Lung (tissue), 12 donors: ENCODE measurements around the gene UBASH3B. TPM values are rescaled to one million over a fixed set of nuclear protein-coding genes. Genes with fewer than 3 reads are reported as not detected.

Experiments
- ATAC-seq: fragments of 200-7000 bp; cut with Tn5 transposase; one replicate; pipeline ENCODE4 v1.9.1; 2020; ENCODE audit warnings: moderate number of reproducible peaks; ENCODE audit not compliant: insufficient read depth, low FRiP score
- DNase-seq, 3 donors: peaks; one replicate each; pipeline ENCODE4 v3.0.0-alpha.2; 2013 to 2017
- H3K27ac ChIP-seq, 2 donors: one replicate each; pipeline ENCODE4 v1.5.1; 2013; ENCODE audit warnings: mild to moderate bottlenecking in 2 of 2, moderate library complexity in 2 of 2, control low read depth in 1 of 2, inconsistent platforms in 1 of 2, low read depth in 1 of 2, low read length in 1 of 2
- H3K27me3 ChIP-seq, 3 donors: one replicate each; pipeline ENCODE4 v1.5.1; 2013; ENCODE audit warnings: low read length in 2 of 3; ENCODE audit not compliant: control insufficient read depth in 3 of 3, insufficient read depth in 3 of 3
- H3K36me3 ChIP-seq, 4 donors: one replicate each; pipeline ENCODE4 v1.5.1; 2013; ENCODE audit warnings: low read length in 4 of 4, mild to moderate bottlenecking in 1 of 4, moderate library complexity in 1 of 4; ENCODE audit not compliant: control insufficient read depth in 4 of 4, insufficient read depth in 4 of 4
- H3K4me1 ChIP-seq, 5 donors: one replicate each; pipeline ENCODE4 v1.5.1; 2013; ENCODE audit warnings: low read length in 5 of 5, mild to moderate bottlenecking in 2 of 5, moderate library complexity in 1 of 5; ENCODE audit not compliant: control insufficient read depth in 5 of 5, insufficient read depth in 5 of 5
- H3K4me3 ChIP-seq: one replicate; pipeline ENCODE4 v1.5.1; 2013; ENCODE audit warnings: mild to moderate bottlenecking, control low read depth, moderate library complexity
- H3K9ac ChIP-seq, 2 donors: one replicate each; pipeline ENCODE4 v1.5.1; 2013; ENCODE audit warnings: low read length in 2 of 2, control low read depth in 1 of 2; ENCODE audit not compliant: insufficient read depth in 1 of 2
- H3K9me3 ChIP-seq, 4 donors: one replicate each; pipeline ENCODE4 v1.5.1; 2013; ENCODE audit warnings: low read length in 3 of 4, mild to moderate bottlenecking in 1 of 4, moderate library complexity in 1 of 4; ENCODE audit not compliant: control insufficient read depth in 4 of 4, insufficient read depth in 3 of 4
- CTCF ChIP-seq: IDR thresholded peaks from 2 replicates; pipeline ENCODE4 v1.5.1; 2012; ENCODE audit warnings: mild to moderate bottlenecking; ENCODE audit errors: control extremely low read depth, extremely low read depth
- WGBS, 2 donors: extraction: QIAGEN DNeasy Blood & Tissue Kit; methylation state at CpG; one replicate each; pipeline ENCODE4 v1.1.7; 2013; 5-methylcytosine and 5-hydroxymethylcytosine counted together
- polyA plus RNA-seq, 2 donors: library from polyadenylated mRNA; stranded (reverse); fragments of 200-250 nt; gene quantifications; one replicate each; pipeline ENCODE4 v1.2.1, GENCODE V29; 2013
- total RNA-seq, 2 donors: library from RNA; depleted of rRNA in 1 of 2; stranded (reverse); fragments of >200 nt in 1 of 2; gene quantifications; one replicate each; pipeline ENCODE4 v1.2.1, GENCODE V29; 2014 to 2021
- donor health status: control.
- donor health status: control.
- donor health status: Bipolar disorder and iron deficiency.
- donor health status: healthy.
- donor health status: DM: yes; HTN: yes; CAD: no.

UBASH3B gene
- total and polyA plus RNA-seq, 4 donors = 5.8 to 51.2 (median 12.4) TPM

DNA sequence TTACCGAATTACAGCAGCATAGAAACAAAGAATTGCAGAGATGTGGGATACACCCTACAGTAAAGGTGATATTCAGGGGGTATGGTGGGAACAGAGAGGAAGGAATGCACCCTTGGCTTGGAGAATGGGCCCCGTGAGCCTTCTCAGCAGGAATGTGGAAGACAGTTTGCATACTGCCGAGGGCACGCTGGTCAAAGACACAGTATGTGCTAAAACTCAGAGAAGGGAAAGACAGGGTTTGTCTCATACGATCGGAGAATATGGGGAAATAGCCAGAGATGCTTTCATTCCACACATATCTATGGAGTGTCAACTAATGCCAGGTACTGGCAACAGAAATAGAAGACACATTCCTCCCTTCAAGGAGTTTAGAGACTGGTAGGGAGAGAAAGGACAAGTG lies 36.9 kb downstream of the UBASH3B start:
- 55 to 77% methylated on average over 6 of the region's 6 CpGs for WGBS, 2 donors
- Histone ChIP-seq H3K36me3 (peaks cover 0 to under 1% (median 0%) of the 10 kb centered on the region in 4 donors), H3K9ac (no peak overlapping the region), H3K27me3 (no peaks in the 10 kb centered on the region), H3K9me3 (no peaks in the 10 kb centered on the region), H3K27ac (no peak overlapping the region), H3K4me3 (no peak overlapping the region), H3K4me1 (peaks cover 0 to 25% (median 2%) of the 10 kb centered on the region in 5 donors)
- no peak for ATAC-seq
- TF ChIP-seq CTCF = no peak
- DNase-seq = no peak

DNA sequence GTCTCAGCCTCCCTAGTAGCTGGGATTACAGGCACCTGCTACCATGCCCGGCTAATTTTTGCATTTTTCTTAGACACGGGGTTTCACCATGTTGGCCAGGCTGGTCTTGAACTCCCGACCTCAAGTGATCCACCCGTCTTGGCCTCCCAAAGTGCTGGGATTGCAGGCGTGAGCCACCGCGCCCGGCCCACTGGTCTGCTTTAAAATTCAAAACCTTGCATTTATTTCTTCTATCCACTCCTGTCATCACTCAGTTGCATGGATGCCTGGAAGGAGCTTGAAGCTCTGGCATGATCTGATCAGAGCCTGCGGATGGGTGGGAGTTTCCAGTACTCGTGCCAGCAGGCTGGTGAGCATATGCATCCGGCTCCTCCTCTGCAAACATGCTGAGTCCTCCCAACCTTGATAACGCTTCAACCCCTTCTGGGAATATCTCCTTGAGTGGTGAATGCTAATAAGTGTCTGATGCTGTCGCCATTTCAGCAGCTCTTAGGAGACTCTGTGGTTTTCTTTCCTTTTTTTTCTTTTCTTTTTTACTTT lies 39.6 kb downstream of the UBASH3B start:
- H3K36me3 ChIP-seq = peaks cover 0 to 2% (median 0%) of the 10 kb centered on the region in 4 donors
- no peak overlapping the region for H3K9ac ChIP-seq
- 88 to 94% methylated on average over 13 of the region's 13 CpGs for WGBS, 2 donors
- H3K4me1 ChIP-seq = peaks cover 0 to 25% (median 2%) of the 10 kb centered on the region in 5 donors
- TF ChIP-seq CTCF = no peak
- H3K9me3 ChIP-seq = no peaks in the 10 kb centered on the region
- ATAC-seq = no peak
- H3K27ac ChIP-seq = no peak overlapping the region
- no peaks in the 10 kb centered on the region for H3K27me3 ChIP-seq
- no peak overlapping the region for H3K4me3 ChIP-seq
- DNase-seq = no peak

- H3K36me3 ChIP-seq = peaks cover 0 to 2% (median 0%) of the 10 kb centered on the region in 4 donors
- 24 to 51% methylated on average over 11 of the region's 11 CpGs for WGBS, 2 donors
- H3K4me3 ChIP-seq = no peak overlapping the region
- no peaks in the 10 kb centered on the region for H3K27me3 ChIP-seq
- ATAC-seq (no peak), DNase-seq (no peak)
- peaks cover 0 to 10% (median under 1%) of the 10 kb centered on the region in 5 donors for H3K4me1 ChIP-seq
- H3K9me3 ChIP-seq = no peaks in the 10 kb centered on the region
- H3K27ac ChIP-seq = no peak overlapping the region
- no peak overlapping the region for H3K9ac ChIP-seq
- TF ChIP-seq CTCF = no peak
Measured at GRCh38 chr11:122696662-122697061, 41.1 kb downstream of the UBASH3B start.

DNA sequence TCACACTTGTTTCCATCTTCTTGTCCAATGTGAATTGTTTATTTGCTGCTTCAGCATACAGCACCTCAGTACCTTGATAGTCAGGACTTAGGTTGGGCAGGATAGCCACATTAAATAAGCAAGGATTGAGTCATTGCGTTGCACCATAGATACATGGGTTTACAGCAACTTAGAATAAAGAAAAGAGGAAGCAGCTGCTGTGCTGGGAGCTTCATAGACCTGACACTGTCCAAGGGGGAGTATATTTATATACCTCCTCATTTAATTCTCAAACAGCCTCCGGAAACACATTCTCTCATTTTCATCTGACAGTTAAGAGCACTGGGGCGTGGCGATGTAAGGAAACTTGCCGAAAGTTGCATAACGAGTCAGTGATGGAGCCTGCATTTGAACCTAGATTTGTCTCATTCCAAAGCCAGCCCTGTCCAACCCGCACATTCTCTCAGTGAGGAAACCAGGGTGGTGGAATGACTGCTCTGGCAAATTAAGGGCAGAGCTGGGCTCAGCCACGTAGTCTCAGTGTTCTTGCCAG lies 42.2 kb downstream of the UBASH3B start:
- TF ChIP-seq CTCF = no peak
- Histone ChIP-seq H3K27ac (peak overlapping the region in 1 of 2 donors; percentile 65), H3K4me3 (no peak overlapping the region), H3K27me3 (no peaks in the 10 kb centered on the region), H3K9ac (no peak overlapping the region), H3K36me3 (peaks cover 0 to 2% (median 0%) of the 10 kb centered on the region in 4 donors), H3K4me1 (peaks cover 0 to under 1% (median 0%) of the 10 kb centered on the region in 5 donors), H3K9me3 (no peaks in the 10 kb centered on the region)
- WGBS, 2 donors = 23 to 63% methylated on average over 8 of the region's 8 CpGs
- ATAC-seq (peak; percentile 72), DNase-seq (no peak)
